IPS-18c (cell line): ENCODE data around the gene KLHL11.
"Not testable (repeated sequence)": the region's sequence is repeated elsewhere in the genome, so short reads cannot be mapped to it uniquely, and the experiment has no call there.

Experiments
- H3K4me3 ChIP-seq: 2 replicates; pipeline ENCODE4 v1.7.0; 2013; ENCODE audit warnings: low read depth, mild to moderate bottlenecking, low read length, moderate library complexity; ENCODE audit not compliant: insufficient read depth
- H3K9me3 ChIP-seq: one replicate; pipeline ENCODE4 v1.6.1; 2013; ENCODE audit warnings: mild to moderate bottlenecking, low read length, moderate library complexity; ENCODE audit not compliant: control insufficient read depth, insufficient read depth

KLHL11 gene

GRCh38 chr17:41892021-41892376, 26.8 kb upstream of the KLHL11 start:
- Histone ChIP-seq H3K9me3 (no peaks in the 10 kb centered on the region), H3K4me3 (no peak overlapping the region)

GRCh38 chr17:41891135-41892020, 26.2 kb upstream of the KLHL11 start:
- H3K4me3 ChIP-seq = no peak overlapping the region
- no peaks in the 10 kb centered on the region for H3K9me3 ChIP-seq

GRCh38 chr17:41888332-41888965, 23.2 kb upstream of the KLHL11 start:
- Histone ChIP-seq H3K4me3 (no peak overlapping the region), H3K9me3 (no peaks in the 10 kb centered on the region)

- Histone ChIP-seq H3K9me3 (no peaks in the 10 kb centered on the region), H3K4me3 (no peak overlapping the region)
Measured at GRCh38 chr17:41885733-41886132, 20.5 kb upstream of the KLHL11 start.

- Histone ChIP-seq H3K9me3 (peaks cover 2% of the 10 kb centered on the region), H3K4me3 (no peak overlapping the region)
Measured at GRCh38 chr17:41882756-41883155, 17.5 kb upstream of the KLHL11 start.

GRCh38 chr17:41880130-41880529, 14.9 kb upstream of the KLHL11 start:
- Histone ChIP-seq H3K4me3 (no peak overlapping the region), H3K9me3 (peaks cover 2% of the 10 kb centered on the region)

- H3K9me3 ChIP-seq, H3K4me3 ChIP-seq: not testable (repeated sequence)
Measured at GRCh38 chr17:41874293-41874670, 9.1 kb upstream of the KLHL11 start.

- no peak overlapping the region for H3K4me3 ChIP-seq
- peaks cover 2% of the 10 kb centered on the region for H3K9me3 ChIP-seq
Measured at GRCh38 chr17:41873559-41874292, 8.5 kb upstream of the KLHL11 start.

- H3K9me3 ChIP-seq = no peaks in the 10 kb centered on the region
- H3K4me3 ChIP-seq = no peak overlapping the region
Measured at GRCh38 chr17:41871789-41872188, 6.6 kb upstream of the KLHL11 start.

- Histone ChIP-seq H3K4me3 (no peak overlapping the region), H3K9me3 (no peaks in the 10 kb centered on the region)
Measured at GRCh38 chr17:41870627-41871026, 5.4 kb upstream of the KLHL11 start.

- no peak overlapping the region for H3K4me3 ChIP-seq
- H3K9me3 ChIP-seq = no peaks in the 10 kb centered on the region
Measured at GRCh38 chr17:41870097-41870496, 4.9 kb upstream of the KLHL11 start.

GRCh38 chr17:41869426-41869825, 4.2 kb upstream of the KLHL11 start:
- H3K4me3 ChIP-seq = no peak overlapping the region
- H3K9me3 ChIP-seq = no peaks in the 10 kb centered on the region

- Histone ChIP-seq H3K9me3 (no peaks in the 10 kb centered on the region), H3K4me3 (no peak overlapping the region)
Measured at GRCh38 chr17:41868568-41868967, 3.3 kb upstream of the KLHL11 start.

- H3K4me3 ChIP-seq = peak overlapping the region; percentile 21
- H3K9me3 ChIP-seq = no peaks in the 10 kb centered on the region
Measured at GRCh38 chr17:41865596-41865893, 322 bp upstream of the KLHL11 start.

- H3K4me3 ChIP-seq = peak overlapping the region; percentile 96
- no peaks in the 10 kb centered on the region for H3K9me3 ChIP-seq
Measured at GRCh38 chr17:41864498-41864835, 756 bp downstream of the KLHL11 start.

GRCh38 chr17:41863074-41863848, 2.0 kb downstream of the KLHL11 start:
- H3K4me3 ChIP-seq = peak overlapping the region; percentile 96
- H3K9me3 ChIP-seq = no peaks in the 10 kb centered on the region

- H3K4me3 ChIP-seq = no peak overlapping the region
- no peaks in the 10 kb centered on the region for H3K9me3 ChIP-seq
Measured at GRCh38 chr17:41860254-41860931, 4.8 kb downstream of the KLHL11 start.
